ENCODE data around the gene CEACAM21. TPM values are rescaled to one million over a fixed set of nuclear protein-coding genes. Genes with fewer than 3 reads are reported as not detected.

Gene CEACAM21
- total RNA-seq, 2 experiments from 2014 or later: 22.1 to 27.6 TPM

- ChIA-PET CTCF (interaction anchor here (0.6 to 23.1 kb wide), 23 partner anchors 8 to 240 kb away, joined by 3 to 450 read pairs (median 4); partner anchors contain the start of genes B9D2, CEACAM21 and DMAC2), POLR2A (interaction anchor here (0.5 to 1.4 kb wide), 4 partner anchors 10 to 183 kb away, joined by 3 to 7 read pairs (median 4); no protein-coding TSS in a partner anchor)
- Mint-ChIP-seq H3K4me3 (peak overlapping the region; percentile 76), H3K4me1 (peaks cover 65% of the 10 kb centered on the region), H3K27me3 (no peaks in the 10 kb centered on the region), H3K9me3 (ENCODE audit: low read depth) (no peaks in the 10 kb centered on the region), H3K27ac (peak overlapping the region; percentile 61), H3K36me3 (ENCODE audit: low read depth) (peaks cover 17% of the 10 kb centered on the region)
- DNase-seq (peak; percentile 85), ATAC-seq (peak; percentile 76)
- intact Hi-C loops (cut with DNase I, micrococcal nuclease): loop anchor here (1.0 to 2.0 kb wide), 6 partner anchors 9 to 167 kb away; partner anchors contain the start of genes BCKDHA (in 1 of the 2) and EXOSC5 (in 1 of the 2)
Observed at GRCh38 chr19:41563854-41564514, 12.0 kb upstream of the CEACAM21 start.

- H3K27ac Mint-ChIP-seq: peak overlapping the region; percentile 61
- intact Hi-C loops (cut with DNase I, micrococcal nuclease): no loop called here
- H3K4me3 Mint-ChIP-seq: peak overlapping the region; percentile 76
- no peaks in the 10 kb centered on the region for H3K27me3 Mint-ChIP-seq
- H3K9me3 Mint-ChIP-seq (ENCODE audit: low read depth): no peaks in the 10 kb centered on the region
- H3K4me1 Mint-ChIP-seq: peaks cover 59% of the 10 kb centered on the region
- DNase-seq (no peak), ATAC-seq (no peak)
- ChIA-PET POLR2A (no interaction called here), CTCF (interaction anchor here (0.7 to 23.1 kb wide), 18 partner anchors 8 to 206 kb away, joined by 3 to 450 read pairs (median 12); partner anchors contain the start of genes CEACAM21 and DMAC2)
- peaks cover 14% of the 10 kb centered on the region for H3K36me3 Mint-ChIP-seq (ENCODE audit: low read depth)
Observed at GRCh38 chr19:41564515-41565378, 11.2 kb upstream of the CEACAM21 start.

- DNase-seq: no peak
- Mint-ChIP-seq H3K27ac (no peak overlapping the region), H3K27me3 (no peaks in the 10 kb centered on the region), H3K9me3 (ENCODE audit: low read depth) (no peaks in the 10 kb centered on the region), H3K36me3 (ENCODE audit: low read depth) (peaks cover 11% of the 10 kb centered on the region), H3K4me3 (peak overlapping the region; percentile 40), H3K4me1 (peaks cover 58% of the 10 kb centered on the region)
- CTCF ChIA-PET: interaction anchor here (0.9 to 23.1 kb wide), 6 partner anchors 12 to 207 kb away, joined by 3 to 450 read pairs (median 14); partner anchors contain the start of gene DMAC2
- ATAC-seq: no peak
- intact Hi-C loops (cut with DNase I, micrococcal nuclease): no loop called here
- POLR2A ChIA-PET: interaction anchor here (0.6 kb wide), 2 partner anchors 44 to 125 kb away, joined by 3 to 4 read pairs; no protein-coding TSS in a partner anchor
Observed at GRCh38 chr19:41565379-41565720, 10.6 kb upstream of the CEACAM21 start.

GRCh38 chr19:41566001-41566400 is 10.0 kb upstream of the CEACAM21 start:
- no peak for DNase-seq
- H3K4me3 Mint-ChIP-seq: no peak overlapping the region
- H3K4me1 Mint-ChIP-seq: peaks cover 58% of the 10 kb centered on the region
- H3K36me3 Mint-ChIP-seq (ENCODE audit: low read depth): peaks cover 8% of the 10 kb centered on the region
- H3K9me3 Mint-ChIP-seq (ENCODE audit: low read depth): no peaks in the 10 kb centered on the region
- no peak overlapping the region for H3K27ac Mint-ChIP-seq
- ChIA-PET POLR2A (interaction anchor here (0.6 kb wide), 3 partner anchors 44 to 158 kb away, joined by 3 to 4 read pairs (median 3); no protein-coding TSS in a partner anchor), CTCF (interaction anchor here (0.9 to 23.1 kb wide), 10 partner anchors 13 to 208 kb away, joined by 3 to 450 read pairs (median 4); partner anchors contain the start of gene DMAC2)
- intact Hi-C loops (cut with DNase I, micrococcal nuclease): no loop called here
- ATAC-seq: no peak
- no peaks in the 10 kb centered on the region for H3K27me3 Mint-ChIP-seq

GRCh38 chr19:41569481-41570150 is 6.3 kb upstream of the CEACAM21 start:
- ChIA-PET POLR2A (interaction anchor here (0.6 kb wide), 1 partner anchor 134 kb away, joined by 3 read pairs; no protein-coding TSS in a partner anchor), CTCF (interaction anchor here (0.6 to 23.1 kb wide), 20 partner anchors 10 to 373 kb away, joined by 3 to 450 read pairs (median 7); partner anchors contain the start of gene DMAC2)
- Mint-ChIP-seq H3K27ac (no peak overlapping the region), H3K36me3 (ENCODE audit: low read depth) (peaks cover 5% of the 10 kb centered on the region), H3K27me3 (no peaks in the 10 kb centered on the region), H3K4me1 (peaks cover 27% of the 10 kb centered on the region), H3K4me3 (no peak overlapping the region), H3K9me3 (ENCODE audit: low read depth) (no peaks in the 10 kb centered on the region)
- DNase-seq (no peak), ATAC-seq (no peak)
- intact Hi-C loops (cut with DNase I, micrococcal nuclease): loop anchor here (1.0 to 2.0 kb wide), 6 partner anchors 25 to 365 kb away; no protein-coding TSS in a partner anchor

GRCh38 chr19:41570179-41570578 is 5.8 kb upstream of the CEACAM21 start:
- intact Hi-C loops (cut with DNase I, micrococcal nuclease): loop anchor here (1.0 to 2.0 kb wide), 6 partner anchors 25 to 366 kb away; no protein-coding TSS in a partner anchor
- no peaks in the 10 kb centered on the region for H3K9me3 Mint-ChIP-seq (ENCODE audit: low read depth)
- peaks cover 5% of the 10 kb centered on the region for H3K36me3 Mint-ChIP-seq (ENCODE audit: low read depth)
- ATAC-seq (peak; percentile 5), DNase-seq (no peak)
- no peaks in the 10 kb centered on the region for H3K27me3 Mint-ChIP-seq
- ChIA-PET POLR2A (no interaction called here), CTCF (interaction anchor here (0.6 to 23.1 kb wide), 26 partner anchors 10 to 373 kb away, joined by 3 to 450 read pairs (median 4); partner anchors contain the start of gene DMAC2)
- no peak overlapping the region for H3K27ac Mint-ChIP-seq
- no peak overlapping the region for H3K4me3 Mint-ChIP-seq
- peaks cover 25% of the 10 kb centered on the region for H3K4me1 Mint-ChIP-seq

- peaks cover 28% of the 10 kb centered on the region for H3K4me1 Mint-ChIP-seq
- H3K36me3 Mint-ChIP-seq (ENCODE audit: low read depth): peaks cover 4% of the 10 kb centered on the region
- no peaks in the 10 kb centered on the region for H3K9me3 Mint-ChIP-seq (ENCODE audit: low read depth)
- peak; percentile 92 for DNase-seq
- intact Hi-C loops (cut with DNase I, micrococcal nuclease): loop anchor here (1.0 to 2.0 kb wide), 6 partner anchors 24 to 366 kb away; no protein-coding TSS in a partner anchor
- no peaks in the 10 kb centered on the region for H3K27me3 Mint-ChIP-seq
- peak; percentile 97 for ATAC-seq
- no peak overlapping the region for H3K27ac Mint-ChIP-seq
- ChIA-PET CTCF (interaction anchor here (0.5 to 23.1 kb wide), 23 partner anchors 9 to 366 kb away, joined by 3 to 450 read pairs (median 4); partner anchors contain the start of gene DMAC2), POLR2A (no interaction called here)
- no peak overlapping the region for H3K4me3 Mint-ChIP-seq
Observed at GRCh38 chr19:41570639-41571112, 5.3 kb upstream of the CEACAM21 start.

GRCh38 chr19:41577144-41577830 is 1.3 kb downstream of the CEACAM21 start:
- POLR2A ChIA-PET: no interaction called here
- Mint-ChIP-seq H3K36me3 (ENCODE audit: low read depth) (peaks cover 35% of the 10 kb centered on the region), H3K4me3 (no peak overlapping the region), H3K4me1 (peaks cover 24% of the 10 kb centered on the region), H3K27me3 (no peaks in the 10 kb centered on the region), H3K27ac (peak overlapping the region; percentile 15), H3K9me3 (ENCODE audit: low read depth) (peaks cover 12% of the 10 kb centered on the region)
- DNase-seq: no peak
- intact Hi-C loops (cut with DNase I, micrococcal nuclease): no loop called here
- CTCF ChIA-PET: interaction anchor here (1.0 to 2.0 kb wide), 2 partner anchors 9 to 17 kb away, joined by 3 to 8 read pairs; no protein-coding TSS in a partner anchor
- no peak for ATAC-seq

- POLR2A ChIA-PET: no interaction called here
- H3K4me3 Mint-ChIP-seq: no peak overlapping the region
Observed at GRCh38 chr19:41577833-41578232, 1.9 kb downstream of the CEACAM21 start.

GRCh38 chr19:41578886-41579285 is 2.9 kb downstream of the CEACAM21 start:
- intact Hi-C loops (cut with DNase I, micrococcal nuclease): no loop called here
- Mint-ChIP-seq H3K27me3 (no peaks in the 10 kb centered on the region), H3K4me3 (no peak overlapping the region), H3K4me1 (peaks cover 24% of the 10 kb centered on the region), H3K36me3 (ENCODE audit: low read depth) (peaks cover 51% of the 10 kb centered on the region), H3K9me3 (ENCODE audit: low read depth) (peaks cover 19% of the 10 kb centered on the region), H3K27ac (no peak overlapping the region)
- ChIA-PET POLR2A (no interaction called here), CTCF (interaction anchor here (0.6 to 2.0 kb wide), 5 partner anchors 9 to 134 kb away, joined by 3 to 8 read pairs (median 4); no protein-coding TSS in a partner anchor)
- DNase-seq (no peak), ATAC-seq (no peak)

More at GRCh38 chr19:41577833-41578232, 1.9 kb downstream of the CEACAM21 start:
- Mint-ChIP-seq H3K9me3 (ENCODE audit: low read depth) (peaks cover 13% of the 10 kb centered on the region), H3K27ac (peak overlapping the region; percentile 15), H3K36me3 (ENCODE audit: low read depth) (peaks cover 40% of the 10 kb centered on the region), H3K27me3 (no peaks in the 10 kb centered on the region), H3K4me1 (peaks cover 24% of the 10 kb centered on the region)
- ATAC-seq: no peak
- CTCF ChIA-PET: interaction anchor here (1.0 to 2.0 kb wide), 2 partner anchors 9 to 17 kb away, joined by 3 to 8 read pairs; no protein-coding TSS in a partner anchor
- intact Hi-C loops (cut with DNase I, micrococcal nuclease): no loop called here
- no peak for DNase-seq
